K562 (cell line): Measurements from ENCODE around the gene CTU1. TPM values are rescaled to one million over a fixed set of nuclear protein-coding genes. Genes with fewer than 3 reads are reported as not detected.

Experiments used
- ATAC-seq: fragments of 200-7000 bp; cut with Tn5 transposase; 3 replicates; pipeline ENCODE4 v1.9.1; 2020; ENCODE audit warnings: moderate library complexity
- BruUV-seq: library from RNA; stranded (reverse); fragments of 400-500 nt; replicated peaks from 2 replicates; lab custom pipeline; 2021; lab: Mats Ljungman, UMichigan
- CTCF ChIA-PET: fragments of 300-600 bp; formaldehyde crosslinking; extraction: SDS; loops from one replicate; lab custom pipeline; 2021; ENCODE audit warnings: low intra/inter-chr PET ratio; lab: Yijun Ruan, JAX
- POLR2A ChIA-PET: fragments of 300-600, 350-650 bp; sonication (Branson Sonifier 250); formaldehyde crosslinking; extraction: SDS; loops from one replicate; lab custom pipeline; 2021; ENCODE audit warnings: antibody characterized with exemption, inconsistent platforms; lab: Yijun Ruan, JAX
- DNase-seq, 4 experiments: peaks; one replicate each; pipeline versions ENCODE4 v3.0.0 to v3.0.0-alpha.2; 2011 to 2018; ENCODE audit warnings: low spot score in 3 of 4, mixed read lengths in 3 of 4; ENCODE audit errors: extremely low read depth in 1 of 4
- FAIRE-seq: peaks from 2 replicates; lab custom pipeline; 2011; peaks lifted over from hg19 to GRCh38; lab: Jason Lieb, UNC
- H2AFZ ChIP-seq: 2 replicates; pipeline ENCODE4 v1.6.0; 2011; ENCODE audit warnings: low read depth, low read length, control low read depth, inconsistent platforms
- H3K27ac ChIP-seq: fragments of 200-600 bp; 3 replicates; pipeline ENCODE4 v1.8.0; 2011; ENCODE audit warnings: low read depth, mild to moderate bottlenecking, control low read depth, inconsistent platforms, low read length, moderate library complexity, mixed read lengths; ENCODE audit errors: extremely low read depth
- H3K27me3 ChIP-seq, 2 experiments: fragments of 300-600 bp in 1 of 2; 2 replicates in 1 of 2; 3 replicates in 1 of 2; pipeline versions ENCODE4 v1.6.0 to v1.8.0; 2011; ENCODE audit warnings: inconsistent platforms in 2 of 2, low read length in 2 of 2, mild to moderate bottlenecking in 1 of 2, mixed read lengths in 1 of 2, moderate library complexity in 1 of 2; ENCODE audit not compliant: control insufficient read depth in 2 of 2, insufficient read depth in 2 of 2
- H3K36me3 ChIP-seq: fragments of 300-600 bp; 3 replicates; pipeline ENCODE4 v1.8.0; 2011; ENCODE audit warnings: mild to moderate bottlenecking, low read length, inconsistent platforms; ENCODE audit not compliant: control insufficient read depth, insufficient read depth
- H3K4me1 ChIP-seq, 2 experiments: fragments of 200-600 bp in 1 of 2; replicated peaks in 1 of 2; 2 replicates in 1 of 2; 3 replicates in 1 of 2; pipeline versions ENCODE4 v1.5.1 to v1.8.0; 2011; ENCODE audit warnings: inconsistent platforms in 2 of 2, low read length in 2 of 2, mild to moderate bottlenecking in 1 of 2, mixed read lengths in 1 of 2, moderate library complexity in 1 of 2; ENCODE audit not compliant: control insufficient read depth in 2 of 2, insufficient read depth in 2 of 2
- H3K4me2 ChIP-seq: 2 replicates; pipeline ENCODE4 v1.6.1; 2011; ENCODE audit warnings: low read length, control low read depth, inconsistent platforms, mixed read lengths; ENCODE audit not compliant: insufficient read depth
- H3K4me3 ChIP-seq: fragments of 200-600 bp; sonication (generic), shearing (Covaris generic); 2 replicates; pipeline ENCODE4 v1.5.1; 2016; ENCODE audit warnings: control low read depth, inconsistent platforms
- H3K79me2 ChIP-seq: fragments of 200-600 bp; 3 replicates; pipeline ENCODE4 v1.8.0; 2011; ENCODE audit warnings: low read length, inconsistent platforms; ENCODE audit not compliant: control insufficient read depth, insufficient read depth
- H3K9ac ChIP-seq, 2 experiments: 2 replicates each; pipeline versions ENCODE4 v1.6.0 to v1.6.1; 2011; ENCODE audit warnings: low read depth in 2 of 2, low read length in 2 of 2, control low read depth in 1 of 2, inconsistent platforms in 1 of 2, mild to moderate bottlenecking in 1 of 2, mixed read lengths in 1 of 2; ENCODE audit not compliant: insufficient read depth in 1 of 2
- H3K9me1 ChIP-seq: one replicate; pipeline ENCODE4 v1.6.0; 2011; ENCODE audit warnings: inconsistent platforms, mild to moderate bottlenecking, low read length, moderate library complexity; ENCODE audit not compliant: control insufficient read depth, insufficient read depth
- H3K9me3 ChIP-seq: replicated peaks from 2 replicates; pipeline ENCODE4 v1.5.1; 2011; ENCODE audit warnings: low read depth, low read length, inconsistent platforms; ENCODE audit not compliant: control insufficient read depth, insufficient read depth
- H4K20me1 ChIP-seq: replicated peaks from 2 replicates; pipeline ENCODE4 v1.6.1; 2011; ENCODE audit warnings: low read length, inconsistent platforms, mixed read lengths; ENCODE audit not compliant: control insufficient read depth, insufficient read depth
- BHLHE40 ChIP-seq: IDR thresholded peaks from 2 replicates; pipeline ENCODE4 v1.6.1; 2011; ENCODE audit warnings: low read length, improper control_type of control experiment
- CHD1 ChIP-seq: fragments of 200-600 bp; sonication (generic); IDR thresholded peaks from one replicate; pipeline ENCODE4 v1.6.1; 2012; ENCODE audit warnings: mild to moderate bottlenecking, moderate library complexity, low read length, inconsistent platforms
- HIVEP1 ChIP-seq: fragments of 250-450 bp; sonication (Bioruptor Pico); IDR thresholded peaks from 2 replicates; pipeline ENCODE4 v1.4.0; 2020; ENCODE audit warnings: mild to moderate bottlenecking
- LARP7 ChIP-seq: fragments of 450-650 bp; IDR thresholded peaks from 2 replicates; pipeline ENCODE4 v1.6.1; 2016
- MEF2D ChIP-seq: conservative IDR thresholded peaks from 2 replicates; pipeline ENCODE4 v1.6.1; 2016; ENCODE audit warnings: low read depth, missing genetic modification characterization, missing compliant biosample characterization
- MYNN ChIP-seq, 2 experiments: sonication (generic); formaldehyde crosslinking in 1 of 2; IDR thresholded peaks; 2 replicates each; pipeline versions ENCODE4 v1.5.0 to v1.6.1; 2016 to 2020; ENCODE audit warnings: antibody characterized with exemption in 1 of 2, missing genetic modification reagents in 1 of 2
- NCOR1 ChIP-seq: fragments of 450-650 bp; IDR thresholded peaks from 2 replicates; pipeline ENCODE4 v1.6.1; 2016; ENCODE audit warnings: mild to moderate bottlenecking, moderate library complexity
- NUFIP1 ChIP-seq: fragments of 450-650 bp; IDR thresholded peaks from 2 replicates; pipeline ENCODE4 v1.6.1; 2018; ENCODE audit not compliant: partially characterized antibody
- OTX1 ChIP-seq: fragments of 450-650 bp; formaldehyde crosslinking; IDR thresholded peaks from 2 replicates; pipeline ENCODE4 v1.4.0; 2022; ENCODE audit warnings: mild to moderate bottlenecking
- TSHZ1 ChIP-seq: fragments of 250-450 bp; sonication (Bioruptor Pico); IDR thresholded peaks from 2 replicates; pipeline ENCODE4 v1.4.0; 2020; ENCODE audit warnings: mild to moderate bottlenecking, moderate library complexity
- VEZF1 ChIP-seq: fragments of 200-800 bp; sonication (Bioruptor generic); IDR thresholded peaks from 2 replicates; pipeline ENCODE4 v1.6.1; 2017; ENCODE audit warnings: missing genetic modification characterization, missing compliant biosample characterization
- XRCC5 ChIP-seq: fragments of 200-400 bp; formaldehyde crosslinking; IDR thresholded peaks from 2 replicates; pipeline ENCODE4 v1.6.1; 2017; ENCODE audit warnings: low read depth, mild to moderate bottlenecking, low read length
- ZNF316 ChIP-seq: fragments of 450-650 bp; IDR thresholded peaks from 2 replicates; pipeline ENCODE4 v1.6.1; 2016
- WGBS: fragments of 100-300 bp; shearing (Covaris generic); methylation state at CpG from one replicate; pipeline ENCODE4 v1.1.6; 2016; ENCODE audit warnings: low coverage, mixed read lengths; ENCODE audit not compliant: insufficient coverage; ENCODE audit errors: missing lambda C conversion rate; 5-methylcytosine and 5-hydroxymethylcytosine counted together
- in situ Hi-C: fragments of 300-500 bp; cut with MboI; formaldehyde crosslinking; loops from 4 replicates; pipeline ENCODE4 v1.15.0; 2018; ENCODE audit warnings: inconsistent platforms, mixed read lengths
- intact Hi-C: fragments of 100-400 bp; cut with micrococcal nuclease; formaldehyde crosslinking; loops from 2 replicates; pipeline ENCODE4 v1.14.2; 2022
- polyA plus RNA-seq, 8 experiments: library from polyadenylated mRNA; depleted of rRNA in 4 of 8; stranded (reverse) in 5 of 8; unstranded in 3 of 8; fragments of >200 nt; fragmentation: Nextera tagmentation in 2 of 8; fragmentation: Illumina TruSeq in 1 of 8; extraction: Ambion mirVana in 2 of 8; extraction: Trizol in 1 of 8; gene quantifications; 2 replicates each; pipeline versions ENCODE4 v1.2.1 to v1.2.3, GENCODE V29; 2011 to 2014; ENCODE audit warnings: inconsistent platforms in 1 of 8, missing spikeins in 1 of 8
- total RNA-seq, 7 experiments: library from RNA; depleted of rRNA in 6 of 7; stranded (reverse); fragments of >200 nt in 6 of 7; fragmentation: Illumina TruSeq in 2 of 7; extraction: Trizol in 2 of 7; gene quantifications; 2 replicates each; pipeline versions ENCODE4 v1.2.1 to v1.2.3, GENCODE V29; 2011 to 2021; ENCODE audit warnings: low replicate concordance in 1 of 7

The CTU1 gene
- total and polyA plus RNA-seq, 9 of the 15 experiments (the other 6 are each of a cell fraction or from before 2014, with no cell fraction given): 0.03 to 18.4 (median 2.3) TPM; not detected in 1

GRCh38 chr19:51119611-51120010 lies 11.4 kb upstream of the CTU1 start:
- ATAC-seq (no peak), FAIRE-seq (no peak), DNase-seq (no peak)
- H3K27ac ChIP-seq: no peak overlapping the region
- H2AFZ ChIP-seq: no peak overlapping the region
- CTCF ChIA-PET: no interaction called here
- peaks cover 2% of the 10 kb centered on the region for H3K9me1 ChIP-seq
- H3K79me2 ChIP-seq: no peaks in the 10 kb centered on the region
- intact Hi-C loops: no loop called here
- no peak overlapping the region for H3K9ac ChIP-seq
- H4K20me1 ChIP-seq: no peaks in the 10 kb centered on the region
- no TSS peak for BruUV-seq
- no peak overlapping the region for H3K4me2 ChIP-seq
- TF ChIP-seq MYNN (IDR thresholded peaks at IDR 0.05) (no peak), MYNN (CRISPR knock-in tag; IDR thresholded peaks at IDR 0.05) (no peak), OTX1 (CRISPR knock-in tag) (no peak), HIVEP1 (no peak), LARP7 (no peak), NCOR1 (no peak), BHLHE40 (no peak)
- H3K27me3 ChIP-seq: peaks cover 18 to 59% of the 10 kb centered on the region in 2 experiments
- in situ Hi-C loops: no loop called here
- no peaks in the 10 kb centered on the region for H3K9me3 ChIP-seq
- POLR2A ChIA-PET: interaction anchor here (0.6 to 1.0 kb wide), 2 partner anchors 28 to 348 kb away, joined by 3 to 4 read pairs; no protein-coding TSS in a partner anchor
- WGBS: 17% methylated on average over 6 of the region's 6 CpGs
- peaks cover 7 to 12% of the 10 kb centered on the region in 2 experiments; a peak in 4 of 5 replicates for H3K4me1 ChIP-seq
- no peak overlapping the region for H3K4me3 ChIP-seq
- no peaks in the 10 kb centered on the region for H3K36me3 ChIP-seq

GRCh38 chr19:51119101-51119500 lies 10.9 kb upstream of the CTU1 start:
- H3K36me3 ChIP-seq: no peaks in the 10 kb centered on the region
- no peak overlapping the region for H3K4me3 ChIP-seq
- no peak for ATAC-seq
- no peak overlapping the region for H2AFZ ChIP-seq
- peaks cover 21 to 61% of the 10 kb centered on the region in 2 experiments for H3K27me3 ChIP-seq
- CTCF ChIA-PET: no interaction called here
- no peaks in the 10 kb centered on the region for H3K79me2 ChIP-seq
- DNase-seq: no peak
- BruUV-seq: no TSS peak
- no peak for FAIRE-seq
- peaks cover 2% of the 10 kb centered on the region for H3K9me1 ChIP-seq
- 4% methylated on average over 4 of the region's 4 CpGs for WGBS
- no peak overlapping the region for H3K9ac ChIP-seq
- H3K4me2 ChIP-seq: no peak overlapping the region
- peaks cover 7 to 9% of the 10 kb centered on the region in 2 experiments; a peak in 4 of 5 replicates for H3K4me1 ChIP-seq
- POLR2A ChIA-PET: interaction anchor here (0.6 kb wide), 1 partner anchor 348 kb away, joined by 3 read pairs; no protein-coding TSS in a partner anchor
- no peak overlapping the region for H3K27ac ChIP-seq
- intact Hi-C loops: no loop called here
- no peaks in the 10 kb centered on the region for H4K20me1 ChIP-seq
- in situ Hi-C loops: no loop called here
- H3K9me3 ChIP-seq: no peaks in the 10 kb centered on the region
- no peak for TF ChIP-seq NUFIP1
- no peak for TF ChIP-seq MEF2D (tag)
- TF ChIP-seq ZNF316: 0 out of 2 replicates have a peak, but pooled peaks have one; percentile 18
- TF ChIP-seq CHD1: no peak
- TF ChIP-seq TSHZ1 (CRISPR knock-in tag): no peak
- no peak for TF ChIP-seq XRCC5
- TF ChIP-seq VEZF1: 0 out of 2 replicates have a peak, but pooled peaks have one; percentile 18
